Upper lobe of left lung (tissue), 6 donors: ENCODE measurements around the gene UBAP1. TPM values are rescaled to one million over a fixed set of nuclear protein-coding genes. Genes with fewer than 3 reads are reported as not detected.
"Not testable (repeated sequence)": the region's sequence is repeated elsewhere in the genome, so short reads cannot be mapped to it uniquely, and the experiment has no call there.

ENCODE experiments used
- ATAC-seq, 2 donors: fragments of 200-7000 bp; cut with Tn5 transposase; one replicate each; pipeline ENCODE4 v1.9.1; 2022; ENCODE audit warnings: mild to moderate bottlenecking in 2 of 2, moderate library complexity in 2 of 2; ENCODE audit not compliant: low FRiP score in 2 of 2
- DNase-seq, 2 donors: peaks; one replicate each; pipeline ENCODE4 v3.0.0-alpha.2; 2019 to 2020
- H3K27ac ChIP-seq, 4 donors: fragments of 200-600 bp; sonication (generic); one replicate each; pipeline ENCODE4 v1.5.1; 2016 to 2019
- H3K27me3 ChIP-seq, 4 donors: fragments of 200-600 bp; sonication (generic); one replicate each; pipeline ENCODE4 v1.5.1; 2017 to 2019
- H3K36me3 ChIP-seq, 4 donors: fragments of 200-600 bp; sonication (generic); one replicate each; pipeline ENCODE4 v1.5.1; 2016 to 2019
- H3K4me1 ChIP-seq, 4 donors: fragments of 200-600 bp; sonication (generic); one replicate each; pipeline ENCODE4 v1.5.1; 2018 to 2019
- H3K4me3 ChIP-seq, 4 donors: fragments of 200-600 bp; sonication (generic); one replicate each; pipeline ENCODE4 v1.5.1; 2017 to 2019; ENCODE audit warnings: mild to moderate bottlenecking in 2 of 4, moderate library complexity in 1 of 4
- H3K9me3 ChIP-seq, 4 donors: fragments of 200-600 bp; sonication (generic); one replicate each; pipeline ENCODE4 v1.5.1; 2018 to 2019
- CTCF ChIP-seq, 6 experiments: fragments of 450-650 bp in 4 of 6; fragments of 200-600 bp in 2 of 6; sonication (generic) in 2 of 6; IDR thresholded peaks; one replicate each; pipeline ENCODE4 v1.5.1; 2016 to 2019; ENCODE audit warnings: antibody characterized with exemption in 6 of 6
- EP300 ChIP-seq, 4 donors: sonication (generic); formaldehyde crosslinking; IDR thresholded peaks; one replicate each; pipeline ENCODE4 v1.5.1; 2017; ENCODE audit warnings: antibody characterized with exemption in 4 of 4, control low read depth in 2 of 4
- POLR2A ChIP-seq, 4 donors: fragments of 450-650 bp; IDR thresholded peaks; one replicate each; pipeline ENCODE4 v1.5.1; 2016 to 2017; ENCODE audit warnings: antibody characterized with exemption in 4 of 4, mild to moderate bottlenecking in 2 of 4
- POLR2AphosphoS5 ChIP-seq, 2 donors: sonication (generic); formaldehyde crosslinking; IDR thresholded peaks; one replicate each; pipeline ENCODE4 v1.5.1; 2017; ENCODE audit warnings: antibody characterized with exemption in 2 of 2
- WGBS, 2 donors: methylation state at CpG; one replicate each; pipeline ENCODE4 v1.1.5; 2017 to 2018; 5-methylcytosine and 5-hydroxymethylcytosine counted together
- small RNA-seq, 4 donors: library from RNA; depleted of rRNA; stranded (forward); fragments of <200 nt; gene quantifications; one replicate each; pipeline ENCODE3, GENCODE V24; 2016
- total RNA-seq, 6 donors: library from RNA; depleted of rRNA in 4 of 6; stranded (reverse); fragments of >200 nt in 4 of 6; gene quantifications; one replicate each; pipeline versions ENCODE4 v1.1.0 to v1.2.1, GENCODE V29; 2016 to 2021
- donor health status: DM: no; HTN: no; CAD: no; lungs with moderate emphysema.
- donor health status: DM: no; HTN: yes; CAD: no; lungs with severe emphysema.

The UBAP1 gene
- total RNA-seq, 6 donors from 2014 or later = 37.7 to 62.2 (median 48.1) TPM

- ATAC-seq (no peak), DNase-seq (no peak)
- Histone ChIP-seq H3K4me3 (no peak overlapping the region), H3K27ac (no peak overlapping the region), H3K9me3 (no peaks in the 10 kb centered on the region), H3K4me1 (no peaks in the 10 kb centered on the region), H3K36me3 (no peaks in the 10 kb centered on the region), H3K27me3 (no peaks in the 10 kb centered on the region)
- WGBS, 2 donors = 66 to 67% methylated on average over 2 of the region's 2 CpGs
- TF ChIP-seq POLR2AphosphoS5 (IDR thresholded peaks at IDR 0.05) (no peak), EP300 (IDR thresholded peaks at IDR 0.05) (no peak), CTCF (IDR thresholded peaks at IDR 0.05) (no peak), POLR2A (IDR thresholded peaks at IDR 0.05) (no peak)
These were observed 113.7 kb downstream of the UBAP1 start for GRCh38 chr9:34292552-34292951.

GRCh38 chr9:34301064-34301463 lies 122.2 kb downstream of the UBAP1 start:
- not testable (repeated sequence) for H3K27me3 ChIP-seq, ATAC-seq, H3K4me1 ChIP-seq, H3K9me3 ChIP-seq, H3K4me3 ChIP-seq, H3K27ac ChIP-seq, DNase-seq, H3K36me3 ChIP-seq
- WGBS, 2 donors = 79 to 87% methylated on average over 7 of the region's 7 CpGs

Small RNAs within 50 kb of the gene (small RNA-seq; reads per million reads assigned to genes)
- gene AL353662.3 (0 reads per million in 4 donors), gene RNA5SP282 (0 reads per million in 4 donors), gene RNU2-50P (0 to 0.55 (median 0.13) reads per million in 4 donors)

Other genes with a start within 250 kb of the UBAP1 start
- gene UBAP2, start 130.2 kb upstream of the UBAP1 start, total RNA-seq = 10 to 100 TPM; 22.3 to 48.2 (median 35.3) TPM
- 10 to 100 TPM; 17.8 to 41.0 (median 34.0) TPM for gene DCAF12, start 52.3 kb upstream of the UBAP1 start, total RNA-seq
- gene KIF24, start 150.2 kb downstream of the UBAP1 start, total RNA-seq = 1 to 10 TPM in 5 of 6 donors, under 1 TPM in 1; 0.72 to 3.2 (median 1.6) TPM
- gene NUDT2, start 150.5 kb downstream of the UBAP1 start, total RNA-seq = 10 to 100 TPM in 4 of 6 donors, 1 to 10 TPM in 2; 4.2 to 17.8 (median 11.2) TPM
- 10 to 100 TPM in 2 of 6 donors, 1 to 10 TPM in 4; 2.1 to 11.6 (median 7.4) TPM for gene MYORG, start 197.9 kb downstream of the UBAP1 start, total RNA-seq